Measurements from ENCODE around the gene DKKL1.

- no peak for TF ChIP-seq SUZ12 (IDR thresholded peaks at IDR 0.05; ENCODE audit: extremely low read depth, insufficient read depth, insufficient read length)
- TF ChIP-seq ZNF274 (IDR thresholded peaks at IDR 0.05; ENCODE audit: low read depth, low read length): no peak
- TF ChIP-seq YY1 (IDR thresholded peaks at IDR 0.05; ENCODE audit: insufficient read depth, insufficient read length): no peak
Measured at GRCh38 chr19:49333418-49333805, 30.3 kb upstream of the DKKL1 start.
